HG03469 (cell line): ENCODE measurements around the gene CAMK2B.
A peak's percentile ranks its signal among the peaks of the same experiment; 100 is the strongest.

Source experiments
- ATAC-seq: cut with Tn5 transposase; IDR thresholded peaks from one replicate; pipeline ENCODE4 v1.9.1; 2021; ENCODE audit warnings: mild to moderate bottlenecking, moderate library complexity, moderate number of reproducible peaks; ENCODE audit not compliant: unreplicated experiment

The CAMK2B gene

GRCh38 chr7:44325201-44325671 lies at the start of gene CAMK2B:
Gene CAMK2B (minus strand): TSS chr7:44325594. CDS start chr7:44325421, 173 bp downstream.
- ATAC-seq = no peak

GRCh38 chr7:44374007-44374763 lies 48.8 kb upstream of the CAMK2B start:
- no peak for ATAC-seq

GRCh38 chr7:44373418-44373740 lies 48.0 kb upstream of the CAMK2B start:
- ATAC-seq = no peak

- no peak for ATAC-seq
Measured at GRCh38 chr7:44372560-44373417, 47.4 kb upstream of the CAMK2B start.

- no peak for ATAC-seq
Measured at GRCh38 chr7:44368885-44369284, 43.5 kb upstream of the CAMK2B start.

- no peak for ATAC-seq
Measured at GRCh38 chr7:44368455-44368854, 43.1 kb upstream of the CAMK2B start.

- no peak for ATAC-seq
Measured at GRCh38 chr7:44367475-44368043, 42.2 kb upstream of the CAMK2B start.

GRCh38 chr7:44366986-44367385 lies 41.6 kb upstream of the CAMK2B start:
- no peak for ATAC-seq

GRCh38 chr7:44353668-44354067 lies 28.3 kb upstream of the CAMK2B start:
- no peak for ATAC-seq

GRCh38 chr7:44348851-44349781 lies 23.7 kb upstream of the CAMK2B start:
- ATAC-seq = no peak

- no peak for ATAC-seq
Measured at GRCh38 chr7:44348300-44348699, 22.9 kb upstream of the CAMK2B start.

GRCh38 chr7:44347546-44348114 lies 22.2 kb upstream of the CAMK2B start:
- ATAC-seq = no peak

- ATAC-seq = no peak
Measured at GRCh38 chr7:44346063-44346462, 20.7 kb upstream of the CAMK2B start.

- no peak for ATAC-seq
Measured at GRCh38 chr7:44341401-44341800, 16.0 kb upstream of the CAMK2B start.

- ATAC-seq = peak; percentile 63
Measured at GRCh38 chr7:44338600-44338999, 13.2 kb upstream of the CAMK2B start.

GRCh38 chr7:44336491-44336890 lies 11.1 kb upstream of the CAMK2B start:
- no peak for ATAC-seq

- no peak for ATAC-seq
Measured at GRCh38 chr7:44335184-44335583, 9.8 kb upstream of the CAMK2B start.

GRCh38 chr7:44334734-44335097 lies 9.3 kb upstream of the CAMK2B start:
- no peak for ATAC-seq

- ATAC-seq = no peak
Measured at GRCh38 chr7:44333911-44334733, 8.7 kb upstream of the CAMK2B start.
